GM11168 (cell line): Measurements from ENCODE around the gene CLIP4.
"Not testable (repeated sequence)": the region's sequence is repeated elsewhere in the genome, so short reads cannot be mapped to it uniquely, and the experiment has no call there.

ENCODE experiments used
- in situ Hi-C: fragments of 300-500 bp; cut with MboI; formaldehyde crosslinking; loops from one replicate; pipeline ENCODE4 v1.12.0; 2022; ENCODE audit warnings: low sequenced_read_pairs; ENCODE audit not compliant: unreplicated experiment

Gene CLIP4

GRCh38 chr2:29100564-29100963 lies 14.7 kb upstream of the CLIP4 start:
- in situ Hi-C loops: no loop called here

DNA sequence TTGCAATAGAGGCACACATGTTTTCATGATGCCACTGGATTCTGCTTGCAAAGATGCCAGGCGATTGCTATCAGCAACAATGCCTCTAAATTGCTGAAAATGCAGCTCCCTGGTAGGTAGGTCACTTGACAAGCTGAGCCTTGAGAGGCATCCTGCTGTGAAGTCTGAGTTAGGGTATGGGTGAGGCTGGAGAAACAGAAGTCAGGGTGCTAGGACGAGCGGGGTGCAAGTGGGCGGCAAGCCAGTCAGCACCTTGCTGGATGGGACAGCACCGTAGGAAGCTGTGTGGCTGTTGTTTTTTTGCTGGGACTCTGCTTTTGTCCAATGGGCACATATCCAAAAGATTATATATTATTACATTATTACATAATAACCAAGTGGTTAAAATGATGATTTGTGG lies 10.5 kb upstream of the CLIP4 start:
- in situ Hi-C loops: no loop called here

DNA sequence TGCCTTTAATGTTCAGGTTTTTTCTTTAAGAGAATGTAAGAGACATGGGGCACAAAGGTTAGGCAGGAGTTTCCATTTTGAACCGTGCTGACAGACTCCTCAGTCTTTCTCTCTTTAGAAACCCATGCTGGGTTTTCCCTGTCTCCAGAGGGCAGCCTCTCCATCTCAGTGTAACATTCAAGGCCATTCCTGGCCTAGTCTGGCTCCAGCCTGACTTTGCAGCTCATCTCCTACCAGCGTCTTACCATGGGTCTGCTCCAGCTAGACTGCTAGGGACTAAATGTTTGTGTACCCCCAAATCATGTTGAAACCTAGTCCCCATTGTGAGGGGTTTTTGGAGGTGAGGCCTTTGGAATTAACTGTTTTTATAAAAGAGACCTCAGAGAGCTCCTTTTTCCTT lies 9.8 kb upstream of the CLIP4 start:
- in situ Hi-C loops: no loop called here

DNA sequence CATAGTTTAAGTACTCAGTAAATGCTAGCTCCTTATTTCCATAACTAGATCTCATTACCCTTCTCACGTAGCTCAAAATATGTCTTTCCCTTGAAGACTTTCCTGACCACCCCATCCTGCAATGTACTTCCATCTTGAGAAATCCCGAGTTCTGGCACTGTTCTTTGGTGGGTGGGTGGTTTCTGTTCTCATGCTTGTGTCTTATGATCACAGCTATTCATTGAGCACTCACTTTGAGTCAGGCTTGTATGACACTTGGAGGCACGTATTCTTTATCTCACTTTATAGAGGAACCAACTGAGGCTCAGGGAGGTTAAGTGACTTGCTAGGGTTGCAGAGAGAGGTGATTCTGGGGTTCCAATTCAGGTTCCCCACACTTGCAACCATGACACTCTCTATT lies 9.0 kb upstream of the CLIP4 start:
- in situ Hi-C loops: no loop called here

DNA sequence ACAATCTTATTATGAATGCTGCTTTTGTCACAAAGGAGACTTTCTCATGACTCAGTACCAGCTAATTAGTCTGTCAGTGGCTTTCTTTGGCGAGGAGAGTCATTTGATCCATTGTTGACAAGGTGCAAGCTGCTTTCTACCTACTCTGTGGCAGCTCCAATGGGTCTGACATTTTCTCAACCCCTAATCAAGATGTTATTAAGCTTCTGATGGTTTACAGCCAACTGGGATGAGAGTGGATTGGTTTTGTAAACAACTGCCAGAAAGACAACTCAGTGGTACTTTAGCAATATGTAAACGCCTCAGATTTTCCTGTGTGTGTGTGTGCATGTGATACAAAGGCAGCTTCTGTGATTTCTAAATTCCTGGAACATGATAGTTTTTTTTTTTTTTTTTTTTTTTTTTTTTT lies 8.2 kb upstream of the CLIP4 start:
- in situ Hi-C loops: no loop called here

GRCh38 chr2:29107547-29107946 lies 7.7 kb upstream of the CLIP4 start:
- in situ Hi-C loops: not testable (repeated sequence)

DNA sequence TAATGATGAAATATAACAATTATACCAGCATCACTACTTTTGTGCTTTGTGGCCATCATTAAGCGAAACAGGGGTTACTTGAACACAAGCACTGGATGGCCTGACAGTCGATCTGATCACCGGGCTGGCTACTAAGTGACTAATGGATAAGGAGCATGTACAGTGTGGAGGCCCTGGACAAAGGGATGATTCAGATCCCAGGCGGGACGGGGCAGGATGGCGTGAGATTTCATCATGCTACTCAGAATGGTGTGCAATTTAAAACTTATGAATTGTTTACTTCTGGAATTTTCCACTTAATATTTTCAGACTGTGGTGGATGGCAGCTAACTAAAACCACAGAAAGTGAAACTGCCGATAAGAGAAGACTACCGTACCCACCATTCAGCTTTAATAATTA lies 7.0 kb upstream of the CLIP4 start:
- in situ Hi-C loops: no loop called here

DNA sequence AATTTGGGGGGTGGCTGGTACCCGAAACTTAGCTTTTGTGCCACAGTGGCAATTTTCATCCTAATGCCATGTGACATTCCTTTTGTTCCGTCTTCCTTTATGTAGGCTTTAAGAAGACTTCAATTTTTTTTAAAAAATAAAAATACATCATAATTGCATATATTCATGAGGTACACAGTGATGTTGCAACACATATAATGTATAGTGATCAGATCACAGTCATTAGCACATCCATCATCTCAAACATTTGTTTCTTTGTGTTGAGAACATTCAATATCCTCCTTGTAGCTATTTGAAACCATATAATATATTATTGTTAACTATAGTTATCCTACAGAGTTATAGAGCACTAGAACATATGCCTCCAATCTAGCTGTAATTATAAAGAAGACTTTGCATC lies 6.0 kb upstream of the CLIP4 start:
- in situ Hi-C loops: no loop called here

GRCh38 chr2:29110916-29111535 lies 4.2 kb upstream of the CLIP4 start:
- in situ Hi-C loops: no loop called here

DNA sequence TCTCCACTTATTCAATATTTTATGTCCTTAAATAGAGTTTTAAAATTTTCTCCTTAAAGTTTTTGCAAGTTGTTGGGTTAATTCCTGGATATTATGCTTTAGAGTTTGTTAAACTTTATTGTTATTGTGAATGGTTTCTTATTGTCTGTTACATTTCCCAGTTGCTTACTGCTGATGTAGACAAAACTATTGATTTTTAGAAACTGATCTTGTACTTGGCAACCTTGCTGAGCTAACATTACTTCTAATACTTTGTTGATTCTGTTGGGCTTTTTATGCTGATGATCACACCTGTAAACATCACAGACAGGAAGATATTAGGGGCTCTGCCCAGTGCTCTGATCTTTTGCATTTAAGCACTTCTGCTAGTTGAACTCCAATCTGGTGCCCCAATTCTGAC lies 2.8 kb upstream of the CLIP4 start:
- in situ Hi-C loops: no loop called here

GRCh38 chr2:29113027-29113686 lies 2.1 kb upstream of the CLIP4 start:
- in situ Hi-C loops: no loop called here

DNA sequence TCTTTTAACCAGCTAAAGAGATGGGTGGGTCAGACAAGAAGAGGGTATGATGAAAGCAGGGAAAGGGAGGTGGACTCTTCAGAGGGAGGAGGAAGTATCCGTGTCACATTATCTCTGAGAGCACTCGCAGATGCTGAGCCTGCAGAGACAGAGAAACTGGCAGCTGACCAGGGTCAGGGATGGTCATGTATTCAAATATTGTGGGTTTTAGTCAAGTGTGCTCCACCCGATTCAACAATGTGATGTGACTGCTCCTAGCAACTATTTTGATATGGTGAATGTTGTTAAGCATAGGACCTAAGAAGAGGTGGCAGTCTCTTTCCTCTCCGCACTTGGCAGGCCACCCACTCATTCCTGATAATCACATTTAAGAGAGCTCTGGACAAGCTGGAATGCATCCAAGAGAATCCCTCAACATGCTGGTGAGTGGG lies 1.3 kb upstream of the CLIP4 start:
- in situ Hi-C loops: no loop called here

DNA sequence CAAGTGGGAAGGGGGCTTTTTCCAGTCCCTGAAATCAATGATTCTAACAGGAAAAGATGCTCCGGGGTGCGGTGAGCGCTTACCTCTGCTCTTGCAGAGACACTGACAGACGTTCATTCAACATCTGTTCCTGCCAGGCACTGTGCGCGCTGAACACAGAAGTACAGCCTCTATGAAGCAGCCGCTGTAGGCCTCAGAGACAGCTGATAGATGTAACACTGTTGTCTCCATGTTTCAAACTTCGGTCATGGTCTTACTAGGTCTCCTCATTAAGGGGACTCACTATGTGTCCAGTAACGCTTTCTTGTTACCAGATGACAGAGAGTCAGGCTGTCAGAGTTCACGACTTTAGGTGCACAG lies 649 bp upstream of the CLIP4 start:
- in situ Hi-C loops: no loop called here

DNA sequence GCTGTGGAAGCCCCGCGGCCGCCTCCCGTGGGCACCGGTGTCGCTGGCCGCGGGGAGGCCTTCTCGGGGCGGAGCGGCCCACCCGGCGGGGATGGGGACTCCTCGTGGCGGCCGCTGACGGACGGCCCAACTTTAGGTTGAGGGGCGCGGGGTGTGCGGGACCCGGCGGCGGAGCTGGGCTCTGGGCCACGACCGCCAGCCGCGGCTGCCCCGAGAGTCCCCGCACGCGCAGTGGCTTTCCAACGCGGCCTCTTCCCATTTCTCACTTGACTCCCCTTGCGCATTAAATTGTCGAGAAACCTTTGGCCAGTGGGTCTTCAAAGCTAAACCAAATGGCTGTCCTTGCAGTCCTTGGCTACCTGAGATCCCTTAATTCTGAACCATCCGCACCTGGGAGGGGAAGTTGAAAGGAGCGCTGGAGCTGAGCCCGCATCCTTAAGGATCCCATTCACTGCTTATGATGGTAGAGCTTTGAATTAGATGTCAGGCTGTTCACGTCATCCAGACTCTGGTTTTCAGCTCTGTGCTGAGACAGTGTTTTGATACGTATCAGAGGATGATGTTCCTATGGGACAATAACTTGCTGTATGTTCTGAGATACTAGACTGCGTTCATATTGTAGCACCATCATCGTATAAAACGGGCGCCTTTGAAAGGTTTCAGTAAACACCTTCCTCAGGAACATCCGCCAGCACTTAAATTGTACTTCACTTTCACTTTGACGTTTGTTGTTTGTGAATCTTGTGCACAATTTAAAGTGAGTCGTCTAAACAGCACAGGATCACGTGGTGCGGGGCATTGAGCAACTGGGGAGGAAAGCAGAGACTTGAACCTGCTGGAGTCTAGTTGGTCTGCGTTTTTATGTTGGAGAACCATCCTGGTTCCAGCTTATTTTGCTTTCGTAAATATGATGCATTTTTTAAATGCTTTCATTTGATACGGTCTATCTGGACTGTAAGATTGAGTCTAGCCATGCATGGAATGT lies 874 bp downstream of the CLIP4 start:
- in situ Hi-C loops: no loop called here

DNA sequence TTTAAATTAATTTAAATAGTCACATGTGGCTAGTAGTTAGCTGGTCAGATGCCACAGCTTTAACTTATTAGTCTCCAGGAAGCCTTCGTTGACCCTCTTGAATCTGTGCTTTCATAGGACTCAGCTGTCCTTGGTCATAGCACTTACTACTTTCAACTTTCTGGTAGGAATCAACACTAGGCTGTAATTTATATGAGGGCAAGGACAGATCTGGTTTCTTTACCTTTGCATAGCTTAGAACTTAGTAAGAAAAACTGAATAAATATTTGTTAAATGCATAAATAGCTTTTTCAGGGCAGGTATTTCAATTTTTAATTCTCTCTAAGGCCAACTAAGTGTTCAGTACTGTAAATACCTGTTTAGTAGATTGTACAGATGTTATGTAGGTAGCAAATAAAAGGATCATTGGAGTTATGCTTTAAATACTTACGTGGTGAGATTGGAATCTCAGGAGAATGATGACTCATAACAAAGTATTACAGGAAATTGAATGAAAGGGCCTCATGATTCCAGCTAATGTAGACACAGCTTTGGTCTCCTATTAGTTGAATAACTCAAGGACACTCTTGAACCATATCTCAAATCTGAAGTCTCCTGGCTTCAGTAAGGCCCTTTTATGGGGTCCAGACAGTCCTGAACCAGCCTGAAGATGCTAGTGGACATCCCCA lies 2.6 kb downstream of the CLIP4 start:
- in situ Hi-C loops: no loop called here

DNA sequence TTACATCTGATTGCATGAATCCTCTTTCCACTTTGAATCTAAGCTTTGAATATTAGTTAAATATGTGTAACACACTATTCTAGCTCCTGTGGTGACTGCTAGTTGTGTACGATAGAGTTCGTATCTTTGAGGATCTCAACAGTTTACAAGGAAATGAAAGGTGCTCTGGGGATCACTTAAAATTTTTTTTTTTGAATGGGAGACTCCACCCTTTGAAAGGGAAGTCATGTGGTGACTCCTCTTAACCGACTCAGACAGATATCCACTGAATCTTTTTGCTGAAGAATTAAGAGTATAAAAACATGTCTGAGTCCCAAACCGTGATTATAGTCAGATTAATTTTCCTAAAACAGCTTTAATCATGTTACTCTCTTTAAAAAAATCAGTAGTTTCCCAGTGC lies 4.0 kb downstream of the CLIP4 start:
- in situ Hi-C loops: no loop called here

DNA sequence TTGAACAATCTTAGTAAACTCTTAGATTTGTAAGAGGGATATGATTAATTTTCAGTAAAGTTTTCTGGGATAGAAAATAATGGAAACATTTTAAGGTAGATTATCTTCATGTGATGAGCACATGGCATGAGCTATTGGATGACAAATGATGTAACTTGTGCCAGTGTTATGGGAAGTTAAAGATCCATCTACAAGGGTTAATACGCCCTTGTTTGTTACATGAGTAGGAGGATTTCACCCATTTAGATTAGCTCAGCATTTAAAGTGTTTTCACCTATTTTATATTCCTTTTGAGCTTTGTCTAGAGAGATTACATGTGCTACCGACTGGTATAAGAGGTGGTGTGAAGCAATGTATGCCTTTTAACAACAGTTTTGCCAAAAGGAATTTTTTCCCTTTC lies 5.6 kb downstream of the CLIP4 start:
- in situ Hi-C loops: no loop called here

DNA sequence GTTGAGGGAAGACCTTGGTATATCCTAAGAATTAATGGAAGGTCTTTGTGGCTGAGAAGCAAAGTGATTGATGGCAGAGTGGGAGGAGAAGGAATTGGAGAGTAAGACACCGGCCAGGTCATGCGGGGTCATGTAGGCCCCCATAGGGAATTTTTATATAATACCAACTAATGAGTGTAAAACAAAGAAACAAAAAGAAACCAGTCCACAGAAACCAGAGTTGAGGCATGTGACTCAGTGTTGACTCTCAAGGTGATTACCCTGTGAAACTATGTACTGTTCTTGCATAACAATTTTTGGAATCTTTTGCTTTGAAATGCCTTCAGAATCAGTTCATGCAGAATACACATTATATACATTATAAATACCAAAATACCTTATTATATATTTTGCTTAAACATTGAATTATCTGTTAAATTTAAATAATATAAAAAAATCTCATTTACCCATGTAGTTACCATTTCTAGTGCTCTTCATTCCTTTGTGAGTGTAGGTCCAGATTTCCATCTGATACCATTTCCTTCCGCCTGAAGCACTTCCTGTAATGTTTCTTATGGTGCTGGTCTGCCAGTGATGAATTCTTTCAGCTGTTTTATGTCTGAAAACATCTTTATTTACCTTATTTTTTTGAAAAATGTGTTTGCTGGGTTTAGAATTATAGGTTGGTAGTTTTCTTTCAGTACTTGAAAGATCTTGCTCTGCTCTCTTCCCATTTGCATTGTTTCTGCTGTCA lies 8.6 kb downstream of the CLIP4 start:
- in situ Hi-C loops: no loop called here

GRCh38 chr2:29124504-29124903 lies 9.3 kb downstream of the CLIP4 start:
- in situ Hi-C loops: no loop called here
